WTC11 (cell line): ENCODE measurements around the gene BICDL2. TPM values are rescaled to one million over a fixed set of nuclear protein-coding genes. Genes with fewer than 3 reads are reported as not detected.

ENCODE experiments used
- ATF1 ChIP-seq: sonication (generic); formaldehyde crosslinking; IDR thresholded peaks from 2 replicates; pipeline ENCODE4 v1.8.1; 2023; ENCODE audit warnings: mild to moderate bottlenecking, moderate library complexity, missing genetic modification reagents
- CREB1 ChIP-seq: sonication (generic); formaldehyde crosslinking; IDR thresholded peaks from 2 replicates; pipeline ENCODE4 v1.8.0; 2023; ENCODE audit warnings: mild to moderate bottlenecking, missing genetic modification reagents
- CREM ChIP-seq: sonication (generic); formaldehyde crosslinking; IDR thresholded peaks from 2 replicates; pipeline ENCODE4 v1.8.1; 2022; ENCODE audit warnings: mild to moderate bottlenecking, missing genetic modification reagents, moderate library complexity
- ETV6 ChIP-seq: sonication (generic); formaldehyde crosslinking; IDR thresholded peaks from 2 replicates; pipeline ENCODE4 v1.8.1; 2022; ENCODE audit warnings: mild to moderate bottlenecking, missing genetic modification reagents
- FOXJ3 ChIP-seq: sonication (generic); formaldehyde crosslinking; IDR thresholded peaks from 2 replicates; pipeline ENCODE4 v1.9.0; 2021; ENCODE audit warnings: missing genetic modification reagents, mild to moderate bottlenecking, borderline replicate concordance
- GTF2I ChIP-seq: fragments of 250-450 bp; sonication (Bioruptor Pico); conservative IDR thresholded peaks from 2 replicates; pipeline ENCODE4 v1.4.0; 2021; ENCODE audit warnings: mild to moderate bottlenecking
- HMGA2 ChIP-seq: fragments of 250-450 bp; sonication (Bioruptor Pico); IDR thresholded peaks from 2 replicates; pipeline ENCODE4 v1.4.0; 2021; ENCODE audit warnings: mild to moderate bottlenecking, moderate library complexity
- RORB ChIP-seq: fragments of 250-450 bp; sonication (Bioruptor Pico); IDR thresholded peaks from 2 replicates; pipeline ENCODE4 v1.9.0; 2021; ENCODE audit warnings: mild to moderate bottlenecking
- SMAD3 ChIP-seq: sonication (generic); formaldehyde crosslinking; IDR thresholded peaks from 2 replicates; pipeline ENCODE4 v1.8.0; 2022; ENCODE audit warnings: missing genetic modification reagents, mild to moderate bottlenecking, borderline replicate concordance
- SP1 ChIP-seq: sonication (generic); formaldehyde crosslinking; conservative IDR thresholded peaks from 2 replicates; pipeline ENCODE4 v1.8.1; 2022; ENCODE audit warnings: missing genetic modification reagents
- TEAD4 ChIP-seq: sonication (generic); formaldehyde crosslinking; IDR thresholded peaks from 2 replicates; pipeline ENCODE4 v1.8.0; 2022; ENCODE audit warnings: mild to moderate bottlenecking, missing genetic modification reagents
- ZNF121 ChIP-seq: sonication (generic); formaldehyde crosslinking; IDR thresholded peaks from 2 replicates; pipeline ENCODE4 v1.8.0; 2023; ENCODE audit warnings: missing genetic modification reagents
- ZNF317 ChIP-seq: sonication (generic); formaldehyde crosslinking; IDR thresholded peaks from 2 replicates; pipeline ENCODE4 v1.8.1; 2023; ENCODE audit warnings: low read depth, mild to moderate bottlenecking, moderate library complexity, missing genetic modification reagents, borderline replicate concordance
- ZNF416 ChIP-seq: fragments of 250-450 bp; sonication (Bioruptor Pico); IDR thresholded peaks from 2 replicates; pipeline ENCODE4 v1.9.0; 2021; ENCODE audit warnings: mild to moderate bottlenecking, inconsistent platforms
- ZNF423 ChIP-seq: fragments of 250-450 bp; sonication (Bioruptor Pico); IDR thresholded peaks from 2 replicates; pipeline ENCODE4 v2.1.2; 2022; ENCODE audit warnings: mild to moderate bottlenecking, moderate library complexity
- ZNF671 ChIP-seq: fragments of 250-450 bp; sonication (Bioruptor Pico); IDR thresholded peaks from 2 replicates; pipeline ENCODE4 v1.8.0; 2021; ENCODE audit warnings: mild to moderate bottlenecking
- total RNA-seq: library from RNA; stranded (reverse); gene quantifications from 3 replicates; pipeline ENCODE4 v1.2.3, GENCODE V29; 2021
- TF ChIP-seq, protein P1 (sequence below): sonication (generic); formaldehyde crosslinking; IDR thresholded peaks from 2 replicates; pipeline ENCODE4 v1.8.1; 2022; ENCODE audit warnings: missing genetic modification reagents, borderline replicate concordance
- TF ChIP-seq, protein P2 (sequence below): sonication (generic); formaldehyde crosslinking; IDR thresholded peaks from 2 replicates; pipeline ENCODE4 v1.8.0; 2022; ENCODE audit warnings: mild to moderate bottlenecking, missing genetic modification reagents
- TF ChIP-seq, protein P3 (sequence below): fragments of 250-450 bp; sonication (Bioruptor Pico); conservative IDR thresholded peaks from 2 replicates; pipeline ENCODE4 v1.9.0; 2021; ENCODE audit warnings: mild to moderate bottlenecking
- TF ChIP-seq, protein P4 (sequence below): fragments of 250-450 bp; sonication (Bioruptor Pico); IDR thresholded peaks from 2 replicates; pipeline ENCODE4 v1.8.0; 2021; ENCODE audit warnings: mild to moderate bottlenecking
- TF ChIP-seq, protein P5 (sequence below): sonication (generic); formaldehyde crosslinking; conservative IDR thresholded peaks from 2 replicates; pipeline ENCODE4 v1.8.1; 2022; ENCODE audit warnings: mild to moderate bottlenecking, missing genetic modification reagents
- TF ChIP-seq, protein P6 (sequence below): sonication (generic); formaldehyde crosslinking; IDR thresholded peaks from 2 replicates; pipeline ENCODE4 v1.8.1; 2023; ENCODE audit warnings: mild to moderate bottlenecking, missing genetic modification reagents, moderate library complexity
- TF ChIP-seq, protein P7 (sequence below): sonication (generic); formaldehyde crosslinking; IDR thresholded peaks from 2 replicates; pipeline ENCODE4 v1.8.0; 2023; ENCODE audit warnings: mild to moderate bottlenecking, missing genetic modification reagents
- TF ChIP-seq, protein P8 (sequence below): sonication (generic); formaldehyde crosslinking; IDR thresholded peaks from 2 replicates; pipeline ENCODE4 v1.8.1; 2023; ENCODE audit warnings: mild to moderate bottlenecking, missing genetic modification reagents, borderline replicate concordance
- TF ChIP-seq, protein P9 (sequence below): sonication (generic); formaldehyde crosslinking; IDR thresholded peaks from 2 replicates; pipeline ENCODE4 v1.8.1; 2022; ENCODE audit warnings: mild to moderate bottlenecking, moderate library complexity, missing genetic modification reagents

Gene BICDL2
- total RNA-seq, 1 experiment from 2014 or later = 28.2 TPM

DNA sequence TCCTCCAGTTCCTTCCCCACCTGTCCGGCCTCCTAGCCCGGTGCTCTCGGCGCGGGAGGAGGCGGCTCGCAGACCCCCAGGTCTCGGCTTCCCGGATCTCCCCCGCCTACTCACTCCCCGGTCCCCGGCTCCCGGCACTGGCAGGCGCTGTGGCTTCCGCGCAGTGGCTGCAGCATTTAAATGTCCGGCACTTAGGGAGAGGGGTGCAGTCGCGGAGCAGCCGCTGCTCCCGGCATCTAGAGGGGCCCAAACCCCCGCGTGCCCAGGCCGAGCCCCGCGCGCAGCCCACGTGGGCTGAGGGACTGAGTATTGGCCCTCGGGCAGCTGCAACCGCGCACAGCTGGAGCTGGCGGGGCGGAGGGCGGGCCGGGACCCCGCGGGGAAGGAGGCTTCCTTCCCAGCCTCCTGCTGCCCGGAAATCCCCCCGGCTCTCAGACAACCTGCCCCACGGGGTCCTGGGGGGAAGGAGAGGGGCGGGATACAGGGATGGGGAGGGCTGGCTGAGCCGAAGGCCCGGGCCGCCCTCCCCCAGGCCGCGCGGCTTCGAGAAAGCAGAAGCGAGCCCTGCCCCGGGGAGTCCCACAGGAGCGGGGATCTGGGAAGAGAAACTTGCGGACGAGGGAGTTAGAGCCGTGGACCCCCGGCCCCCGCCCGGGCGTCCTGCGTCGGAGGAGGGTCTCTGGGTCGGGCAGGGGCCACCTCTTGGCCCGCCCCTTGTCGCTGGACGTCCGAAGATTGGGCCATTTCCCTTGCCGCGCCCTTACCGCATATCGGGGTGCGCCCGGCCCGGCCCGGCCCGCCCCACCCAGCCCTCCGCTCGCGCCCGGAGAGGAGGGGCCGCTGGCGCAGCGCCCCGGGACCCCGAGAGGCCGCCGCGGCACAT lies 9.3 kb upstream of the BICDL2 start, which contains the start of gene MMP25 (continued):
- TF ChIP-seq, protein P1, sequence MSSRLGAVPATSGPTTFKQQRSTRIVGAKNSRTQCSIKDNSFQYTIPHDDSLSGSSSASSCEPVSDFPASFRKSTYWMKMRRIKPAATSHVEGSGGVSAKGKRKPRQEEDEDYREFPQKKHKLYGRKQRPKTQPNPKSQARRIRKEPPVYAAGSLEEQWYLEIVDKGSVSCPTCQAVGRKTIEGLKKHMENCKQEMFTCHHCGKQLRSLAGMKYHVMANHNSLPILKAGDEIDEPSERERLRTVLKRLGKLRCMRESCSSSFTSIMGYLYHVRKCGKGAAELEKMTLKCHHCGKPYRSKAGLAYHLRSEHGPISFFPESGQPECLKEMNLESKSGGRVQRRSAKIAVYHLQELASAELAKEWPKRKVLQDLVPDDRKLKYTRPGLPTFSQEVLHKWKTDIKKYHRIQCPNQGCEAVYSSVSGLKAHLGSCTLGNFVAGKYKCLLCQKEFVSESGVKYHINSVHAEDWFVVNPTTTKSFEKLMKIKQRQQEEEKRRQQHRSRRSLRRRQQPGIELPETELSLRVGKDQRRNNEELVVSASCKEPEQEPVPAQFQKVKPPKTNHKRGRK (CRISPR knock-in tag) = no peak
- TF ChIP-seq HMGA2 (no peak), SMAD3 (CRISPR knock-in tag) (no peak), ZNF423 (CRISPR knock-in tag) (peak; percentile 79), GTF2I (no peak), ETV6 (CRISPR knock-in tag) (peak; percentile 52; the same call in 1 of the 2 replicates), CREB1 (CRISPR knock-in tag) (no peak), ZNF317 (no peak), ZNF121 (no peak), ZNF671 (no peak), TEAD4 (CRISPR knock-in tag) (no peak), ZNF416 (CRISPR knock-in tag) (no peak), FOXJ3 (CRISPR knock-in tag) (no peak), CREM (CRISPR knock-in tag) (no peak; the same call in 1 of the 2 replicates), ATF1 (CRISPR knock-in tag) (no peak), SP1 (CRISPR knock-in tag) (peak; percentile 66; the same call in 1 of the 2 replicates), RORB (no peak)
- TF ChIP-seq, protein P2, sequence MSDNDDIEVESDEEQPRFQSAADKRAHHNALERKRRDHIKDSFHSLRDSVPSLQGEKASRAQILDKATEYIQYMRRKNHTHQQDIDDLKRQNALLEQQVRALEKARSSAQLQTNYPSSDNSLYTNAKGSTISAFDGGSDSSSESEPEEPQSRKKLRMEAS (CRISPR knock-in tag) = peak; percentile 66; the same call in 1 of the 2 replicates
- TF ChIP-seq, protein P3, sequence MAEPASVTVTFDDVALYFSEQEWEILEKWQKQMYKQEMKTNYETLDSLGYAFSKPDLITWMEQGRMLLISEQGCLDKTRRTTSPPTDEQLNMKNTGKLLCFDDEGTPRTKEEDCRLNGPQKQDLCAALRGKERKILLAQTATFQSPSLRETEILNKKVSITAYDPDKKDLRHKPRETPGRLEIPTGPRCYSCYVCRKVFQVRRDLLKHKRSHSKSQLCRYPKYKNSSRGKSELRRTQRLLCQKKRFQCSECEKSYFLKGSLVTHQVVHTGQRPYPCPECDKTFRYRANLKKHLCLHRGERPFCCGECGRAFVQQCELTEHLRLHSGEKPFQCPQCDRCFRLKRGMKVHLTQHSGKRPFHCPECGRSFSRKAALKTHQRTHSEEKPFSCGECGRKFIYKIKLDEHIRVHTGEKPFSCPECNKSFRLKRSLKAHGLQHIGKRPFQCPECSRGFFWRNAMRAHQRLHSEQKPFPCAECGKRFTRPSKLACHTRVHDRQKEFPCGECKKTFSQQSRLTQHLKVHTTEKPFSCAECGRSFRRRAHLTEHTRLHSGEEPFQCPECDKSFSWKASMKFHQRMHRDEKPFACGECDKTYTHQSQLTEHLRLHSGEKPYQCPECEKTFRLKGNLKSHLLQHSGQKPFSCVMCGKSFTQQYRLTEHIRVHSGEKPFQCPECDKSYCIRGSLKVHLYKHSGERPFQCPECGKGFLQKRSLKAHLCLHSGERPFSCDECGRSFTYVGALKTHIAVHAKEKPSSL (CRISPR knock-in tag) = no peak
- TF ChIP-seq, protein P4, sequence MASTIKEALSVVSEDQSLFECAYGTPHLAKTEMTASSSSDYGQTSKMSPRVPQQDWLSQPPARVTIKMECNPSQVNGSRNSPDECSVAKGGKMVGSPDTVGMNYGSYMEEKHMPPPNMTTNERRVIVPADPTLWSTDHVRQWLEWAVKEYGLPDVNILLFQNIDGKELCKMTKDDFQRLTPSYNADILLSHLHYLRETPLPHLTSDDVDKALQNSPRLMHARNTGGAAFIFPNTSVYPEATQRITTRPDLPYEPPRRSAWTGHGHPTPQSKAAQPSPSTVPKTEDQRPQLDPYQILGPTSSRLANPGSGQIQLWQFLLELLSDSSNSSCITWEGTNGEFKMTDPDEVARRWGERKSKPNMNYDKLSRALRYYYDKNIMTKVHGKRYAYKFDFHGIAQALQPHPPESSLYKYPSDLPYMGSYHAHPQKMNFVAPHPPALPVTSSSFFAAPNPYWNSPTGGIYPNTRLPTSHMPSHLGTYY (CRISPR knock-in tag) = no peak
- TF ChIP-seq, protein P5, sequence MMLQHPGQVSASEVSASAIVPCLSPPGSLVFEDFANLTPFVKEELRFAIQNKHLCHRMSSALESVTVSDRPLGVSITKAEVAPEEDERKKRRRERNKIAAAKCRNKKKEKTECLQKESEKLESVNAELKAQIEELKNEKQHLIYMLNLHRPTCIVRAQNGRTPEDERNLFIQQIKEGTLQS (CRISPR knock-in tag) = no peak
- TF ChIP-seq, protein P6, sequence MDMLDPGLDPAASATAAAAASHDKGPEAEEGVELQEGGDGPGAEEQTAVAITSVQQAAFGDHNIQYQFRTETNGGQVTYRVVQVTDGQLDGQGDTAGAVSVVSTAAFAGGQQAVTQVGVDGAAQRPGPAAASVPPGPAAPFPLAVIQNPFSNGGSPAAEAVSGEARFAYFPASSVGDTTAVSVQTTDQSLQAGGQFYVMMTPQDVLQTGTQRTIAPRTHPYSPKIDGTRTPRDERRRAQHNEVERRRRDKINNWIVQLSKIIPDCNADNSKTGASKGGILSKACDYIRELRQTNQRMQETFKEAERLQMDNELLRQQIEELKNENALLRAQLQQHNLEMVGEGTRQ (CRISPR knock-in tag) = peak; percentile 68
- TF ChIP-seq, protein P7, sequence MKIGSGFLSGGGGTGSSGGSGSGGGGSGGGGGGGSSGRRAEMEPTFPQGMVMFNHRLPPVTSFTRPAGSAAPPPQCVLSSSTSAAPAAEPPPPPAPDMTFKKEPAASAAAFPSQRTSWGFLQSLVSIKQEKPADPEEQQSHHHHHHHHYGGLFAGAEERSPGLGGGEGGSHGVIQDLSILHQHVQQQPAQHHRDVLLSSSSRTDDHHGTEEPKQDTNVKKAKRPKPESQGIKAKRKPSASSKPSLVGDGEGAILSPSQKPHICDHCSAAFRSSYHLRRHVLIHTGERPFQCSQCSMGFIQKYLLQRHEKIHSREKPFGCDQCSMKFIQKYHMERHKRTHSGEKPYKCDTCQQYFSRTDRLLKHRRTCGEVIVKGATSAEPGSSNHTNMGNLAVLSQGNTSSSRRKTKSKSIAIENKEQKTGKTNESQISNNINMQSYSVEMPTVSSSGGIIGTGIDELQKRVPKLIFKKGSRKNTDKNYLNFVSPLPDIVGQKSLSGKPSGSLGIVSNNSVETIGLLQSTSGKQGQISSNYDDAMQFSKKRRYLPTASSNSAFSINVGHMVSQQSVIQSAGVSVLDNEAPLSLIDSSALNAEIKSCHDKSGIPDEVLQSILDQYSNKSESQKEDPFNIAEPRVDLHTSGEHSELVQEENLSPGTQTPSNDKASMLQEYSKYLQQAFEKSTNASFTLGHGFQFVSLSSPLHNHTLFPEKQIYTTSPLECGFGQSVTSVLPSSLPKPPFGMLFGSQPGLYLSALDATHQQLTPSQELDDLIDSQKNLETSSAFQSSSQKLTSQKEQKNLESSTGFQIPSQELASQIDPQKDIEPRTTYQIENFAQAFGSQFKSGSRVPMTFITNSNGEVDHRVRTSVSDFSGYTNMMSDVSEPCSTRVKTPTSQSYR (CRISPR knock-in tag) = no peak
- TF ChIP-seq, protein P8, sequence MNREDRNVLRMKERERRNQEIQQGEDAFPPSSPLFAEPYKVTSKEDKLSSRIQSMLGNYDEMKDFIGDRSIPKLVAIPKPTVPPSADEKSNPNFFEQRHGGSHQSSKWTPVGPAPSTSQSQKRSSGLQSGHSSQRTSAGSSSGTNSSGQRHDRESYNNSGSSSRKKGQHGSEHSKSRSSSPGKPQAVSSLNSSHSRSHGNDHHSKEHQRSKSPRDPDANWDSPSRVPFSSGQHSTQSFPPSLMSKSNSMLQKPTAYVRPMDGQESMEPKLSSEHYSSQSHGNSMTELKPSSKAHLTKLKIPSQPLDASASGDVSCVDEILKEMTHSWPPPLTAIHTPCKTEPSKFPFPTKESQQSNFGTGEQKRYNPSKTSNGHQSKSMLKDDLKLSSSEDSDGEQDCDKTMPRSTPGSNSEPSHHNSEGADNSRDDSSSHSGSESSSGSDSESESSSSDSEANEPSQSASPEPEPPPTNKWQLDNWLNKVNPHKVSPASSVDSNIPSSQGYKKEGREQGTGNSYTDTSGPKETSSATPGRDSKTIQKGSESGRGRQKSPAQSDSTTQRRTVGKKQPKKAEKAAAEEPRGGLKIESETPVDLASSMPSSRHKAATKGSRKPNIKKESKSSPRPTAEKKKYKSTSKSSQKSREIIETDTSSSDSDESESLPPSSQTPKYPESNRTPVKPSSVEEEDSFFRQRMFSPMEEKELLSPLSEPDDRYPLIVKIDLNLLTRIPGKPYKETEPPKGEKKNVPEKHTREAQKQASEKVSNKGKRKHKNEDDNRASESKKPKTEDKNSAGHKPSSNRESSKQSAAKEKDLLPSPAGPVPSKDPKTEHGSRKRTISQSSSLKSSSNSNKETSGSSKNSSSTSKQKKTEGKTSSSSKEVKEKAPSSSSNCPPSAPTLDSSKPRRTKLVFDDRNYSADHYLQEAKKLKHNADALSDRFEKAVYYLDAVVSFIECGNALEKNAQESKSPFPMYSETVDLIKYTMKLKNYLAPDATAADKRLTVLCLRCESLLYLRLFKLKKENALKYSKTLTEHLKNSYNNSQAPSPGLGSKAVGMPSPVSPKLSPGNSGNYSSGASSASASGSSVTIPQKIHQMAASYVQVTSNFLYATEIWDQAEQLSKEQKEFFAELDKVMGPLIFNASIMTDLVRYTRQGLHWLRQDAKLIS (CRISPR knock-in tag) = 0 out of 2 replicates have a peak, but pooled peaks have one; percentile 72
- TF ChIP-seq, protein P9, sequence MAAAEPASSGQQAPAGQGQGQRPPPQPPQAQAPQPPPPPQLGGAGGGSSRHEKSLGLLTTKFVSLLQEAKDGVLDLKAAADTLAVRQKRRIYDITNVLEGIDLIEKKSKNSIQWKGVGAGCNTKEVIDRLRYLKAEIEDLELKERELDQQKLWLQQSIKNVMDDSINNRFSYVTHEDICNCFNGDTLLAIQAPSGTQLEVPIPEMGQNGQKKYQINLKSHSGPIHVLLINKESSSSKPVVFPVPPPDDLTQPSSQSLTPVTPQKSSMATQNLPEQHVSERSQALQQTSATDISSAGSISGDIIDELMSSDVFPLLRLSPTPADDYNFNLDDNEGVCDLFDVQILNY (CRISPR knock-in tag) = no peak
